SK-N-SH (cell line): ENCODE measurements around the gene AUTS2. TPM values are rescaled to one million over a fixed set of nuclear protein-coding genes. Genes with fewer than 3 reads are reported as not detected.

Experiments used
- CTCF ChIA-PET: fragments of 300-600, 350-600 bp; formaldehyde crosslinking; extraction: SDS; loops from one replicate; lab custom pipeline; 2021; lab: Yijun Ruan, JAX
- POLR2A ChIA-PET: fragments of 350-600 bp; sonication (Branson Sonifier 250); formaldehyde crosslinking; extraction: SDS; loops from one replicate; lab custom pipeline; 2020; ENCODE audit warnings: antibody characterized with exemption, inconsistent platforms; lab: Yijun Ruan, JAX
- DNase-seq: peaks from one replicate; pipeline ENCODE4 v3.0.0; 2012
- H2AFZ ChIP-seq: fragments of 200-600 bp; sonication (generic); 2 replicates; pipeline ENCODE4 v1.8.1; 2016; ENCODE audit warnings: antibody characterized with exemption, mild to moderate bottlenecking, low read depth
- H3F3A ChIP-seq: fragments of 200-600 bp; sonication (generic); replicated peaks from 2 replicates; pipeline ENCODE3; 2016; ENCODE audit warnings: antibody characterized with exemption, mild to moderate bottlenecking; ENCODE audit not compliant: insufficient read depth
- H3K27ac ChIP-seq, 2 experiments: fragments of 200-500 bp in 1 of 2; fragments of 200-600 bp in 1 of 2; sonication (Bioruptor generic) in 1 of 2; sonication (generic), shearing (Covaris generic) in 1 of 2; 2 replicates each; pipeline versions ENCODE4 v1.5.1 to v1.6.1; 2014 to 2016; ENCODE audit warnings: low read depth in 2 of 2, inconsistent platforms in 1 of 2, low read length in 1 of 2, mild to moderate bottlenecking in 1 of 2, mixed read lengths in 1 of 2
- H3K27me3 ChIP-seq: fragments of 200-600 bp; sonication (generic), shearing (Covaris generic); 2 replicates; pipeline ENCODE4 v1.6.1; 2016; ENCODE audit warnings: mixed run types; ENCODE audit not compliant: insufficient read depth
- H3K36me3 ChIP-seq, 2 experiments: fragments of 200-500 bp in 1 of 2; fragments of 200-600 bp in 1 of 2; sonication (Bioruptor generic) in 1 of 2; sonication (generic) in 1 of 2; replicated peaks in 1 of 2; 2 replicates each; pipeline versions ENCODE3 to v1.5.1; 2014 to 2016; ENCODE audit warnings: low read length in 1 of 2, mild to moderate bottlenecking in 1 of 2; ENCODE audit not compliant: insufficient read depth in 2 of 2, control insufficient read depth in 1 of 2
- H3K4me1 ChIP-seq, 2 experiments: fragments of 200-500 bp in 1 of 2; fragments of 200-600 bp in 1 of 2; sonication (Bioruptor generic) in 1 of 2; sonication (generic), shearing (Covaris generic) in 1 of 2; 2 replicates each; pipeline versions ENCODE4 v1.5.1 to v1.6.1; 2014 to 2016; ENCODE audit warnings: low read depth in 1 of 2, low read length in 1 of 2, mixed run types in 1 of 2; ENCODE audit not compliant: insufficient read depth in 2 of 2, control insufficient read depth in 1 of 2
- H3K4me2 ChIP-seq: fragments of 200-600 bp; sonication (generic), shearing (Covaris generic); 2 replicates; pipeline ENCODE4 v1.6.1; 2017; ENCODE audit warnings: mixed run types
- H3K4me3 ChIP-seq, 2 experiments: fragments of 200-500 bp in 1 of 2; fragments of 200-600 bp in 1 of 2; sonication (Bioruptor generic) in 1 of 2; sonication (generic), shearing (Covaris generic) in 1 of 2; 2 replicates each; pipeline versions ENCODE4 v1.5.1 to v1.8.1; 2014 to 2016; ENCODE audit warnings: low read depth in 2 of 2, inconsistent platforms in 1 of 2, low read length in 1 of 2, mild to moderate bottlenecking in 1 of 2, mixed read lengths in 1 of 2, moderate library complexity in 1 of 2
- H3K79me2 ChIP-seq: fragments of 200-600 bp; sonication (generic); 2 replicates; pipeline ENCODE4 v1.8.1; 2017; ENCODE audit warnings: mild to moderate bottlenecking; ENCODE audit not compliant: insufficient read depth
- H3K9ac ChIP-seq: fragments of 200-600 bp; sonication (generic); 2 replicates; pipeline ENCODE4 v1.6.1; 2017; ENCODE audit warnings: mixed run types
- H3K9me2 ChIP-seq: fragments of 200-600 bp; sonication (generic); 2 replicates; pipeline ENCODE4 v1.6.1; 2017; ENCODE audit warnings: mixed run types
- H3K9me3 ChIP-seq: fragments of 200-600 bp; sonication (generic); 2 replicates; pipeline ENCODE4 v1.6.1; 2017; ENCODE audit warnings: mixed run types, mild to moderate bottlenecking, moderate library complexity
- H4K20me1 ChIP-seq: fragments of 200-600 bp; sonication (generic); 2 replicates; pipeline ENCODE4 v1.6.1; 2017; ENCODE audit warnings: mild to moderate bottlenecking, mixed run types; ENCODE audit not compliant: insufficient read depth
- CHD2 ChIP-seq: fragments of 150-350 bp; IDR thresholded peaks from 2 replicates; pipeline ENCODE4 v1.6.1; 2018; ENCODE audit warnings: low read length; ENCODE audit not compliant: partially characterized antibody
- ELF1 ChIP-seq: IDR thresholded peaks from 2 replicates; pipeline ENCODE4 v1.4.0; 2012
- EP300 ChIP-seq, 2 experiments: IDR thresholded peaks; 2 replicates each; pipeline versions ENCODE4 v1.4.0 to v1.6.1; 2012; ENCODE audit warnings: borderline replicate concordance in 1 of 2, low read depth in 1 of 2, low read length in 1 of 2
- EZH2phosphoT487 ChIP-seq: fragments of 200-600 bp; sonication (generic); IDR thresholded peaks from 2 replicates; pipeline ENCODE4 v1.6.1; 2017; ENCODE audit warnings: low read depth, mixed run types, mild to moderate bottlenecking, antibody characterized with exemption, moderate library complexity, borderline replicate concordance
- FOSL2 ChIP-seq: IDR thresholded peaks from 2 replicates; pipeline ENCODE4 v1.4.0; 2012; ENCODE audit warnings: low read depth, mild to moderate bottlenecking, moderate library complexity, borderline replicate concordance
- RFX5 ChIP-seq: IDR thresholded peaks from 2 replicates; pipeline ENCODE4 v1.6.1; 2012; ENCODE audit warnings: mild to moderate bottlenecking, improper control_type of control experiment, low read length
- SIN3A ChIP-seq: IDR thresholded peaks from 2 replicates; pipeline ENCODE4 v1.6.1; 2012; ENCODE audit warnings: low read depth, mild to moderate bottlenecking, low read length, moderate library complexity, borderline replicate concordance
- TCF12 ChIP-seq: IDR thresholded peaks from 2 replicates; pipeline ENCODE4 v1.4.0; 2012
- YY1 ChIP-seq: IDR thresholded peaks from 2 replicates; pipeline ENCODE4 v1.4.0; 2012; ENCODE audit warnings: low read depth, mild to moderate bottlenecking
- WGBS: methylation state at CpG from one replicate; pipeline ENCODE4 v1.1.6; 2017; ENCODE audit warnings: low lambda C conversion rate; 5-methylcytosine and 5-hydroxymethylcytosine counted together
- polyA plus RNA-seq, 3 experiments: library from polyadenylated mRNA; depleted of rRNA; stranded (reverse); fragments of >200 nt; gene quantifications; 2 replicates each; pipeline ENCODE4 v1.2.3, GENCODE V29; 2012
- TF ChIP-seq, protein P1 (sequence below): fragments of 150-350 bp; IDR thresholded peaks from 2 replicates; pipeline ENCODE4 v1.6.1; 2017; ENCODE audit warnings: antibody characterized with exemption, low read length, low read depth, borderline replicate concordance
- TF ChIP-seq, protein P2 (sequence below): IDR thresholded peaks from 2 replicates; pipeline ENCODE4 v1.6.1; 2012; ENCODE audit warnings: mild to moderate bottlenecking, low read depth, low read length, moderate library complexity

The AUTS2 gene
- polyA plus RNA-seq, 1 of the 3 experiments (the other 2 are of a cell fraction) = 15.6 TPM

DNA sequence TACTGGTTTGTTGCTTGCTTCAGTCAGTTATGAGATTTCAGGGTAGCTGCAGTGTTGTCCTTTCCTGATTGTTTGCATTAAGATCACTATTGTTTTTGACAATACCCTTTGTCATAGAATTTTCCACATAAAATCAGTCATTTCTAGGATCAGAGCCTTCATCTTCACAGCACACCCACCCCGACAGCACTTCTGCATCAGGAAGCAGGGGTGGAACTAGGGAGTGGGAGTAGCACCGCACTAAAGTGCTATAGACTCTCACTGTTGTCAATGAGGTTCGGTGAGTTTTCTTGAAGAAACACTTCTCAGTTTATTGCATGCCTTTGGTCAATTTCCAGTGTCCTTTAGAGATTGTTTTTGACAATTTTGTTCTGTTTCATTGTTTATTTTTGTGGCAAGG is 632.5 kb downstream of the AUTS2 start:
- WGBS = 73% methylated on average over 3 of the region's 3 CpGs
- no peak overlapping the region for H3K4me3 ChIP-seq
- H3F3A ChIP-seq = peaks cover 7% of the 10 kb centered on the region
- ChIA-PET POLR2A (no interaction called here), CTCF (interaction anchor here (1.2 to 1.3 kb wide), 2 partner anchors 10 to 204 kb away, joined by 3 to 6 read pairs; no protein-coding TSS in a partner anchor)
- peaks cover 15% of the 10 kb centered on the region for H3K9me3 ChIP-seq
- H3K9me2 ChIP-seq = no peaks in the 10 kb centered on the region
- H3K9ac ChIP-seq = no peak overlapping the region
- H3K4me2 ChIP-seq = no peak overlapping the region
- H3K4me1 ChIP-seq = no peaks in the 10 kb centered on the region
- H3K79me2 ChIP-seq = no peaks in the 10 kb centered on the region
- no peaks in the 10 kb centered on the region for H3K36me3 ChIP-seq
- no peaks in the 10 kb centered on the region for H3K27me3 ChIP-seq
- no peaks in the 10 kb centered on the region for H4K20me1 ChIP-seq
- no peak for DNase-seq
- TF ChIP-seq RFX5 (no peak), YY1 (no peak), CHD2 (no peak)
- H2AFZ ChIP-seq = no peak overlapping the region
- no peak overlapping the region for H3K27ac ChIP-seq

DNA sequence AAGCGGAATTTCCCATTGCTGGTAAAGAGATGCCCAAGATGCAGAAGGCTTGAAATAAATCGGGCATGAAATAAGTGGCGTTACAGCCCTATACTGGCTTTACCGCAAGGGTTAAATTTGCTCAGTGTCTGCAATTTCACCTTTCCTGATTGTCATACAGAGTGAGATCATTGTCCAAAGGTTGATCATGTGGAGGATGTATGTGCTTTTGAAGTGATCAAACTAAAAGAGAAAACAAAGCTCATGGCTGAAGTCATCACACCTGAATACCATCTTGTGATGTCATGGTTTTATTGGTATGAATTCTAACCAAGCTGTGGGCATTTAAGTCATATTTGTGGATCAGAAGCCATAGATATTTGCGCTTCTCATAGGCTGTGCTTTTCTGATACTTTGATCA is 635.5 kb downstream of the AUTS2 start:
- Histone ChIP-seq H3K79me2 (no peaks in the 10 kb centered on the region), H3K36me3 (no peaks in the 10 kb centered on the region), H3K4me1 (peaks cover 0 to 13% of the 10 kb centered on the region in 2 experiments; a peak in 2 of 4 replicates), H2AFZ (no peak overlapping the region), H3K27me3 (no peaks in the 10 kb centered on the region), H3K4me3 (no peak overlapping the region), H4K20me1 (no peaks in the 10 kb centered on the region), H3K9me2 (no peaks in the 10 kb centered on the region), H3K4me2 (no peak overlapping the region), H3K9ac (no peak overlapping the region), H3F3A (peaks cover 7% of the 10 kb centered on the region), H3K27ac (no peak overlapping the region), H3K9me3 (peaks cover 12% of the 10 kb centered on the region)
- DNase-seq = no peak
- 91% methylated on average over 5 of the region's 5 CpGs for WGBS
- TF ChIP-seq ELF1 (no peak), EP300 (IDR thresholded peaks at IDR 0.05; ENCODE audit: borderline replicate concordance in 1 of 2, low read depth in 1 of 2, low read length in 1 of 2) (no peak), TCF12 (no peak), EZH2phosphoT487 (no peak), SIN3A (no peak), FOSL2 (no peak)
- TF ChIP-seq, protein P1, sequence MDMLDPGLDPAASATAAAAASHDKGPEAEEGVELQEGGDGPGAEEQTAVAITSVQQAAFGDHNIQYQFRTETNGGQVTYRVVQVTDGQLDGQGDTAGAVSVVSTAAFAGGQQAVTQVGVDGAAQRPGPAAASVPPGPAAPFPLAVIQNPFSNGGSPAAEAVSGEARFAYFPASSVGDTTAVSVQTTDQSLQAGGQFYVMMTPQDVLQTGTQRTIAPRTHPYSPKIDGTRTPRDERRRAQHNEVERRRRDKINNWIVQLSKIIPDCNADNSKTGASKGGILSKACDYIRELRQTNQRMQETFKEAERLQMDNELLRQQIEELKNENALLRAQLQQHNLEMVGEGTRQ = no peak
- TF ChIP-seq, protein P2, sequence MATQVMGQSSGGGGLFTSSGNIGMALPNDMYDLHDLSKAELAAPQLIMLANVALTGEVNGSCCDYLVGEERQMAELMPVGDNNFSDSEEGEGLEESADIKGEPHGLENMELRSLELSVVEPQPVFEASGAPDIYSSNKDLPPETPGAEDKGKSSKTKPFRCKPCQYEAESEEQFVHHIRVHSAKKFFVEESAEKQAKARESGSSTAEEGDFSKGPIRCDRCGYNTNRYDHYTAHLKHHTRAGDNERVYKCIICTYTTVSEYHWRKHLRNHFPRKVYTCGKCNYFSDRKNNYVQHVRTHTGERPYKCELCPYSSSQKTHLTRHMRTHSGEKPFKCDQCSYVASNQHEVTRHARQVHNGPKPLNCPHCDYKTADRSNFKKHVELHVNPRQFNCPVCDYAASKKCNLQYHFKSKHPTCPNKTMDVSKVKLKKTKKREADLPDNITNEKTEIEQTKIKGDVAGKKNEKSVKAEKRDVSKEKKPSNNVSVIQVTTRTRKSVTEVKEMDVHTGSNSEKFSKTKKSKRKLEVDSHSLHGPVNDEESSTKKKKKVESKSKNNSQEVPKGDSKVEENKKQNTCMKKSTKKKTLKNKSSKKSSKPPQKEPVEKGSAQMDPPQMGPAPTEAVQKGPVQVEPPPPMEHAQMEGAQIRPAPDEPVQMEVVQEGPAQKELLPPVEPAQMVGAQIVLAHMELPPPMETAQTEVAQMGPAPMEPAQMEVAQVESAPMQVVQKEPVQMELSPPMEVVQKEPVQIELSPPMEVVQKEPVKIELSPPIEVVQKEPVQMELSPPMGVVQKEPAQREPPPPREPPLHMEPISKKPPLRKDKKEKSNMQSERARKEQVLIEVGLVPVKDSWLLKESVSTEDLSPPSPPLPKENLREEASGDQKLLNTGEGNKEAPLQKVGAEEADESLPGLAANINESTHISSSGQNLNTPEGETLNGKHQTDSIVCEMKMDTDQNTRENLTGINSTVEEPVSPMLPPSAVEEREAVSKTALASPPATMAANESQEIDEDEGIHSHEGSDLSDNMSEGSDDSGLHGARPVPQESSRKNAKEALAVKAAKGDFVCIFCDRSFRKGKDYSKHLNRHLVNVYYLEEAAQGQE = no peak
- ChIA-PET CTCF (interaction anchor here (1.1 kb wide), 1 partner anchor 116 kb away, joined by 3 read pairs; no protein-coding TSS in a partner anchor), POLR2A (no interaction called here)
